ENCODE measurements around the gene DLG3. TPM values are rescaled to one million over a fixed set of nuclear protein-coding genes. Genes with fewer than 3 reads are reported as not detected.

The DLG3 gene
- total RNA-seq, 2 donors from 2014 or later: 17.3 to 18.7 TPM

- Histone ChIP-seq H3K4me3 (peak overlapping the region; percentile 79), H3K27ac (peak overlapping the region; percentile 80 to 87), H3K4me1 (ENCODE audit: control insufficient read depth in 1 of 2, low read depth in 2 of 2) (peaks cover 0 to 13% of the 10 kb centered on the region in 2 donors), H3K27me3 (replicated peaks; ENCODE audit: insufficient read depth) (no peaks in the 10 kb centered on the region), H3K36me3 (no peaks in the 10 kb centered on the region), H3K9me3 (no peaks in the 10 kb centered on the region)
- no peak for ATAC-seq (ENCODE audit: insufficient number of reproducible peaks, low FRiP score, low read depth)
- peak; percentile 78 for TF ChIP-seq CTCF (IDR thresholded peaks at IDR 0.05)
- no peak for DNase-seq (ENCODE audit: low spot score)
Observed at GRCh38 chrX:70454441-70455365, 10.1 kb downstream of the DLG3 start.

GRCh38 chrX:70455366-70456202, 10.9 kb downstream of the DLG3 start:
- Histone ChIP-seq H3K4me1 (ENCODE audit: control insufficient read depth in 1 of 2, low read depth in 2 of 2) (peaks cover 0 to 13% of the 10 kb centered on the region in 2 donors), H3K9me3 (no peaks in the 10 kb centered on the region), H3K36me3 (no peaks in the 10 kb centered on the region), H3K4me3 (peak overlapping the region; percentile 79), H3K27me3 (replicated peaks; ENCODE audit: insufficient read depth) (no peaks in the 10 kb centered on the region), H3K27ac (peak overlapping the region; percentile 80 to 87)
- TF ChIP-seq CTCF (IDR thresholded peaks at IDR 0.05): no peak
- ATAC-seq (ENCODE audit: insufficient number of reproducible peaks, low FRiP score, low read depth) (no peak), DNase-seq (ENCODE audit: low spot score) (no peak)

- H3K4me1 ChIP-seq (ENCODE audit: control insufficient read depth in 1 of 2, low read depth in 2 of 2): peaks cover 0 to 13% of the 10 kb centered on the region in 2 donors
- no peak for ATAC-seq (ENCODE audit: insufficient number of reproducible peaks, low FRiP score, low read depth)
- DNase-seq (ENCODE audit: low spot score): no peak
- H3K9me3 ChIP-seq: no peaks in the 10 kb centered on the region
- no peak overlapping the region for H3K4me3 ChIP-seq
- no peaks in the 10 kb centered on the region for H3K27me3 ChIP-seq (replicated peaks; ENCODE audit: insufficient read depth)
- no peaks in the 10 kb centered on the region for H3K36me3 ChIP-seq
- H3K27ac ChIP-seq: peak overlapping the region in 1 of 2 donors; percentile 87
- no peak for TF ChIP-seq CTCF (IDR thresholded peaks at IDR 0.05)
Observed at GRCh38 chrX:70456256-70456655, 11.6 kb downstream of the DLG3 start.

GRCh38 chrX:70461026-70461425, 16.4 kb downstream of the DLG3 start:
- ATAC-seq (ENCODE audit: insufficient number of reproducible peaks, low FRiP score, low read depth) (no peak), DNase-seq (ENCODE audit: low spot score) (no peak)
- no peaks in the 10 kb centered on the region for H3K9me3 ChIP-seq
- H3K27me3 ChIP-seq (replicated peaks; ENCODE audit: insufficient read depth): no peaks in the 10 kb centered on the region
- no peaks in the 10 kb centered on the region for H3K36me3 ChIP-seq
- no peak for TF ChIP-seq CTCF (IDR thresholded peaks at IDR 0.05)
- H3K4me3 ChIP-seq: no peak overlapping the region
- no peak overlapping the region for H3K27ac ChIP-seq
- no peaks in the 10 kb centered on the region for H3K4me1 ChIP-seq (ENCODE audit: control insufficient read depth in 1 of 2, low read depth in 2 of 2)

DNA sequence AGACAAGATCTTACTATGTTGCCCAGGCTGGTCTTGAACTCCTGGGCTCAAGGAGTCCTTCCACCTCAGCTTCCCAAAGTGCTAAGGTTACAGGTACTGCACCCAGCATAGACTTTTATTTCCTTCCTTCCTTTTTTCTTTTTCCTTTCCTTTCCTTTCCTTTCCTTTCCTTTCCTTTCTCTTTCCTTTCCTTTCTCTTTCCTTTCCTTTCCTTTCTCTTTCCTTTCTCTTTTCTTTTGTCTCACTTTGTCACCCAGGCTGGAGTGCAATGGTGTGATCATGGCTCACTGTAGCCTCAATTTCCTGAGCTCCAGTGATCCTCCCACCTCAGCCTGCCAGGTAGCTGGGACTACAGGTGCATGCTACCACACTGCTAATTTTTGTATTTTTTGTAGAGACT, 19.4 kb downstream of the DLG3 start:
- H3K36me3 ChIP-seq: no peaks in the 10 kb centered on the region
- TF ChIP-seq CTCF (IDR thresholded peaks at IDR 0.05): no peak

More for the DNA sequence above, 19.4 kb downstream of the DLG3 start:
- H3K9me3 ChIP-seq: no peaks in the 10 kb centered on the region
- H3K27me3 ChIP-seq (replicated peaks; ENCODE audit: insufficient read depth): no peaks in the 10 kb centered on the region
- H3K4me1 ChIP-seq (ENCODE audit: control insufficient read depth in 1 of 2, low read depth in 2 of 2): no peaks in the 10 kb centered on the region
- H3K27ac ChIP-seq: no peak overlapping the region
- ATAC-seq (ENCODE audit: insufficient number of reproducible peaks, low FRiP score, low read depth) (no peak), DNase-seq (ENCODE audit: low spot score) (no peak)
- H3K4me3 ChIP-seq: no peak overlapping the region
